NCI-H1417 (cell line): ENCODE data around the gene NLRP6.

Source experiments
- DNase-seq, 3 experiments: peaks; one replicate each; lab custom pipeline; 2025; lab: John Stamatoyannopoulos, UW

Gene NLRP6

GRCh38 chr11:256952-257737 lies 21.1 kb upstream of the NLRP6 start:
- DNase-seq, result no peak

- DNase-seq, result no peak
Observed at GRCh38 chr11:257766-258493, 20.3 kb upstream of the NLRP6 start.

- DNase-seq, result no peak
Observed at GRCh38 chr11:259413-259812, 18.8 kb upstream of the NLRP6 start.

- DNase-seq, result no peak
Observed at GRCh38 chr11:261624-262023, 16.6 kb upstream of the NLRP6 start.

GRCh38 chr11:266676-267439 lies 11.3 kb upstream of the NLRP6 start:
- DNase-seq, result no peak

- DNase-seq, result peak in 1 of 3 experiments; percentile 48
Observed at GRCh38 chr11:267491-267994, 10.7 kb upstream of the NLRP6 start.

- peak in 1 of 3 experiments; percentile 29 for DNase-seq
Observed at GRCh38 chr11:268716-269145, 9.5 kb upstream of the NLRP6 start.

GRCh38 chr11:269146-269890 lies 8.9 kb upstream of the NLRP6 start:
- DNase-seq, result no peak

- no peak for DNase-seq
Observed at GRCh38 chr11:270451-271318, 7.5 kb upstream of the NLRP6 start.

- DNase-seq, result no peak
Observed at GRCh38 chr11:271319-271715, 6.9 kb upstream of the NLRP6 start.

- no peak for DNase-seq
Observed at GRCh38 chr11:272195-272930, 5.8 kb upstream of the NLRP6 start.

- no peak for DNase-seq
Observed at GRCh38 chr11:272931-273198, 5.3 kb upstream of the NLRP6 start.

- DNase-seq, result no peak
Observed at GRCh38 chr11:276219-276618, 2.0 kb upstream of the NLRP6 start.

- DNase-seq, result no peak
Observed at GRCh38 chr11:279040-279965, 1.1 kb downstream of the NLRP6 start.

- no peak for DNase-seq
Observed at GRCh38 chr11:279966-280705, 1.9 kb downstream of the NLRP6 start.

GRCh38 chr11:280706-281485 lies 2.7 kb downstream of the NLRP6 start:
- DNase-seq, result no peak

GRCh38 chr11:281486-282161 lies 3.4 kb downstream of the NLRP6 start:
- DNase-seq, result no peak
